NT2/D1 (cell line): Measurements from ENCODE around the gene PLPP1.

Experiments
- DNase-seq: peaks from one replicate; pipeline ENCODE4 v3.0.0-alpha.2; 2011; ENCODE audit warnings: low read depth, low spot score
- H3K27me3 ChIP-seq: 2 replicates; pipeline ENCODE4 v1.6.0; 2011; ENCODE audit warnings: mild to moderate bottlenecking; ENCODE audit not compliant: insufficient read length, insufficient read depth
- H3K36me3 ChIP-seq: 2 replicates; pipeline ENCODE4 v1.6.1; 2011; ENCODE audit warnings: mild to moderate bottlenecking, low read length, mixed read lengths; ENCODE audit not compliant: insufficient read depth, insufficient read length
- H3K4me1 ChIP-seq: 2 replicates; pipeline ENCODE4 v1.5.1; 2011; ENCODE audit not compliant: insufficient read depth, insufficient read length
- H3K4me3 ChIP-seq: 2 replicates; pipeline ENCODE4 v1.5.1; 2011; ENCODE audit warnings: low read depth; ENCODE audit not compliant: insufficient read length
- H3K9ac ChIP-seq: 2 replicates; pipeline ENCODE4 v1.6.0; 2011; ENCODE audit warnings: low read depth; ENCODE audit not compliant: insufficient read length
- H3K9me3 ChIP-seq: 2 replicates; pipeline ENCODE4 v1.5.1; 2011; ENCODE audit warnings: mild to moderate bottlenecking, low read length; ENCODE audit not compliant: insufficient read depth
- SUZ12 ChIP-seq: IDR thresholded peaks from 2 replicates; pipeline ENCODE4 v1.6.1; 2011; ENCODE audit not compliant: insufficient read length, insufficient read depth; ENCODE audit errors: extremely low read depth
- YY1 ChIP-seq: IDR thresholded peaks from 2 replicates; pipeline ENCODE4 v1.6.1; 2011; ENCODE audit not compliant: insufficient read length, insufficient read depth
- ZNF274 ChIP-seq: IDR thresholded peaks from 2 replicates; pipeline ENCODE4 v1.6.1; 2011; ENCODE audit warnings: mild to moderate bottlenecking, low read depth, low read length

Gene PLPP1

GRCh38 chr5:55446640-55447351 is 88.0 kb downstream of the PLPP1 start:
- TF ChIP-seq ZNF274 (no peak), SUZ12 (no peak), YY1 (no peak)
- Histone ChIP-seq H3K9me3 (no peaks in the 10 kb centered on the region), H3K4me3 (no peak overlapping the region), H3K4me1 (no peaks in the 10 kb centered on the region), H3K9ac (no peak overlapping the region), H3K27me3 (no peaks in the 10 kb centered on the region), H3K36me3 (no peaks in the 10 kb centered on the region)
- no peak for DNase-seq

- TF ChIP-seq SUZ12, result no peak
- no peak overlapping the region for H3K4me3 ChIP-seq
- no peak for DNase-seq
Measured at GRCh38 chr5:55445791-55446190, 89.0 kb downstream of the PLPP1 start.

GRCh38 chr5:55441954-55442353 is 92.8 kb downstream of the PLPP1 start:
- DNase-seq, result no peak
- Histone ChIP-seq H3K27me3 (no peaks in the 10 kb centered on the region), H3K4me3 (no peak overlapping the region), H3K4me1 (peaks cover 2% of the 10 kb centered on the region), H3K9ac (no peak overlapping the region), H3K9me3 (0 out of 2 replicates have a peak, but pooled peaks cover 2% of the 10 kb centered on the region), H3K36me3 (peaks cover 5% of the 10 kb centered on the region)
- no peak for TF ChIP-seq ZNF274
- TF ChIP-seq SUZ12, result no peak
- no peak for TF ChIP-seq YY1

More at GRCh38 chr5:55445791-55446190, 89.0 kb downstream of the PLPP1 start:
- H3K27me3 ChIP-seq, result no peaks in the 10 kb centered on the region
- H3K36me3 ChIP-seq, result peaks cover 2% of the 10 kb centered on the region
- H3K9ac ChIP-seq, result no peak overlapping the region
- no peaks in the 10 kb centered on the region for H3K4me1 ChIP-seq
- H3K9me3 ChIP-seq, result no peaks in the 10 kb centered on the region

GRCh38 chr5:55441107-55441771 is 93.5 kb downstream of the PLPP1 start:
- peaks cover 9% of the 10 kb centered on the region; the same call in 1 of the 2 replicates for H3K9me3 ChIP-seq
- DNase-seq, result no peak
- TF ChIP-seq ZNF274 (no peak), YY1 (no peak), SUZ12 (no peak)
- no peak overlapping the region for H3K9ac ChIP-seq
- H3K4me1 ChIP-seq, result peaks cover 2% of the 10 kb centered on the region
- peaks cover 10% of the 10 kb centered on the region for H3K36me3 ChIP-seq
- H3K4me3 ChIP-seq, result no peak overlapping the region
- no peaks in the 10 kb centered on the region for H3K27me3 ChIP-seq

- Histone ChIP-seq H3K27me3 (no peaks in the 10 kb centered on the region), H3K9me3 (peaks cover 15% of the 10 kb centered on the region; the same call in 1 of the 2 replicates), H3K36me3 (peaks cover 14% of the 10 kb centered on the region), H3K9ac (no peak overlapping the region), H3K4me1 (peaks cover 2% of the 10 kb centered on the region), H3K4me3 (no peak overlapping the region)
- TF ChIP-seq SUZ12, result no peak
- no peak for TF ChIP-seq YY1
- no peak for TF ChIP-seq ZNF274
- no peak for DNase-seq
Measured at GRCh38 chr5:55440188-55440646, 94.5 kb downstream of the PLPP1 start.

- Histone ChIP-seq H3K9me3 (peaks cover 15% of the 10 kb centered on the region; the same call in 1 of the 2 replicates), H3K36me3 (peaks cover 14% of the 10 kb centered on the region), H3K4me1 (peaks cover 2% of the 10 kb centered on the region), H3K27me3 (no peaks in the 10 kb centered on the region), H3K4me3 (no peak overlapping the region), H3K9ac (no peak overlapping the region)
- TF ChIP-seq ZNF274 (no peak), SUZ12 (no peak), YY1 (no peak)
- DNase-seq, result no peak
Measured at GRCh38 chr5:55438998-55439397, 95.8 kb downstream of the PLPP1 start.

- peaks cover 14% of the 10 kb centered on the region for H3K36me3 ChIP-seq
- TF ChIP-seq SUZ12, result no peak
- TF ChIP-seq ZNF274, result no peak
- no peak for TF ChIP-seq YY1
- no peak for DNase-seq
- H3K4me3 ChIP-seq, result no peak overlapping the region
- peaks cover 2% of the 10 kb centered on the region for H3K4me1 ChIP-seq
- H3K9ac ChIP-seq, result no peak overlapping the region
- peaks cover 15% of the 10 kb centered on the region; the same call in 1 of the 2 replicates for H3K9me3 ChIP-seq
- no peaks in the 10 kb centered on the region for H3K27me3 ChIP-seq
Measured at GRCh38 chr5:55437859-55438206, 96.9 kb downstream of the PLPP1 start.
